Measurements from ENCODE around the gene KCMF1.

DNA sequence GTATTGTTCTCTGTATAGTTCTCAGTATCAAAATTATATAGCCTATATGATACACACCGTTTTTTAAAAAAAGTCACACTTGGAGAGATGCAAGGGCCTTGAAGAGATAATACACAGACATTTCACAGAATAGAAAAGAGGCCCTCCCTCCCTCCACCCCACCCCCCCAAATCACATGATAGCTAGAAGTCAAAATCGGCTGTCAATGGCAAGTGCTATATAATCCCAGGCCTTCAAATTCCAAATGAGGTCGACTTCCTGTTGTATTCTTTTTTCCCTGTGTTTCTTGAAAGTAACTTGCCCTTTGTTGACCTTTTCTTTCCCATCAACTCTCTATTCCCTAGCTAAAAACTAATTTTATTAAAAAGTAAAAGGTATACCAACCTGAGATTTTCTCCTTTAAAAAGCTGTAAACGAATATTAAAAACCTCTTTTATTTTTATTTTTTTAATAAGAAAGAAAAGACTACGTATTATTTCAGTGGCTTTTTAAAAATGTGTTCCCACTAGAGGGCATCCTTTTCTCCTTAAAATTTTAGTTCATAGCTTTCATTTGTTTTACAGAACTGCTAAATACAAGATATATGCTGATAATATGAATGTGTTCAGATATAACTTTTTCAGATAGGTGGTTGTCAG, 46.6 kb downstream of the KCMF1 start:
- no peak for TF ChIP-seq YY1 (IDR thresholded peaks at IDR 0.05; ENCODE audit: low read depth)
- no peak for TF ChIP-seq EP300 (IDR thresholded peaks at IDR 0.05; ENCODE audit: borderline replicate concordance)
- TF ChIP-seq, protein P1, sequence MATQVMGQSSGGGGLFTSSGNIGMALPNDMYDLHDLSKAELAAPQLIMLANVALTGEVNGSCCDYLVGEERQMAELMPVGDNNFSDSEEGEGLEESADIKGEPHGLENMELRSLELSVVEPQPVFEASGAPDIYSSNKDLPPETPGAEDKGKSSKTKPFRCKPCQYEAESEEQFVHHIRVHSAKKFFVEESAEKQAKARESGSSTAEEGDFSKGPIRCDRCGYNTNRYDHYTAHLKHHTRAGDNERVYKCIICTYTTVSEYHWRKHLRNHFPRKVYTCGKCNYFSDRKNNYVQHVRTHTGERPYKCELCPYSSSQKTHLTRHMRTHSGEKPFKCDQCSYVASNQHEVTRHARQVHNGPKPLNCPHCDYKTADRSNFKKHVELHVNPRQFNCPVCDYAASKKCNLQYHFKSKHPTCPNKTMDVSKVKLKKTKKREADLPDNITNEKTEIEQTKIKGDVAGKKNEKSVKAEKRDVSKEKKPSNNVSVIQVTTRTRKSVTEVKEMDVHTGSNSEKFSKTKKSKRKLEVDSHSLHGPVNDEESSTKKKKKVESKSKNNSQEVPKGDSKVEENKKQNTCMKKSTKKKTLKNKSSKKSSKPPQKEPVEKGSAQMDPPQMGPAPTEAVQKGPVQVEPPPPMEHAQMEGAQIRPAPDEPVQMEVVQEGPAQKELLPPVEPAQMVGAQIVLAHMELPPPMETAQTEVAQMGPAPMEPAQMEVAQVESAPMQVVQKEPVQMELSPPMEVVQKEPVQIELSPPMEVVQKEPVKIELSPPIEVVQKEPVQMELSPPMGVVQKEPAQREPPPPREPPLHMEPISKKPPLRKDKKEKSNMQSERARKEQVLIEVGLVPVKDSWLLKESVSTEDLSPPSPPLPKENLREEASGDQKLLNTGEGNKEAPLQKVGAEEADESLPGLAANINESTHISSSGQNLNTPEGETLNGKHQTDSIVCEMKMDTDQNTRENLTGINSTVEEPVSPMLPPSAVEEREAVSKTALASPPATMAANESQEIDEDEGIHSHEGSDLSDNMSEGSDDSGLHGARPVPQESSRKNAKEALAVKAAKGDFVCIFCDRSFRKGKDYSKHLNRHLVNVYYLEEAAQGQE (IDR thresholded peaks at IDR 0.05; ENCODE audit: low read depth) = no peak
- no peak for TF ChIP-seq TAF1 (IDR thresholded peaks at IDR 0.05; ENCODE audit: low read depth)
- no peak for TF ChIP-seq RAD21 (IDR thresholded peaks at IDR 0.05; ENCODE audit: low read depth)
- no peak for TF ChIP-seq TCF12 (IDR thresholded peaks at IDR 0.05; ENCODE audit: low read depth)
- no peak for TF ChIP-seq ZBTB7A (IDR thresholded peaks at IDR 0.05; ENCODE audit: low read depth)
- TF ChIP-seq, protein P2, sequence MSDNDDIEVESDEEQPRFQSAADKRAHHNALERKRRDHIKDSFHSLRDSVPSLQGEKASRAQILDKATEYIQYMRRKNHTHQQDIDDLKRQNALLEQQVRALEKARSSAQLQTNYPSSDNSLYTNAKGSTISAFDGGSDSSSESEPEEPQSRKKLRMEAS (IDR thresholded peaks at IDR 0.05) = no peak
